GM13976 (cell line): ENCODE results near the gene ALK.

Experiments
- DNase-seq: peaks from one replicate; pipeline ENCODE4 v3.0.0; 2012; ENCODE audit warnings: low spot score
- CTCF ChIP-seq: IDR thresholded peaks from 2 replicates; pipeline ENCODE4 v1.5.1; 2012; ENCODE audit warnings: borderline replicate concordance, mild to moderate bottlenecking; ENCODE audit not compliant: insufficient read depth; ENCODE audit errors: extremely low read depth, missing control alignments, control extremely low read depth
- in situ Hi-C: fragments of 300-500 bp; cut with MboI; formaldehyde crosslinking; loops from one replicate; pipeline ENCODE4 v1.12.0; 2022; ENCODE audit warnings: low sequenced_read_pairs, mixed read lengths, inconsistent platforms; ENCODE audit not compliant: unreplicated experiment

Gene ALK

GRCh38 chr2:29242621-29243375 lies 678.6 kb downstream of the ALK start:
- no peak for DNase-seq
- in situ Hi-C loops: no loop called here

GRCh38 chr2:29241955-29242565 lies 679.3 kb downstream of the ALK start:
- no peak for DNase-seq
- no peak for TF ChIP-seq CTCF
- in situ Hi-C loops: no loop called here

More at GRCh38 chr2:29242621-29243375, 678.6 kb downstream of the ALK start:
- TF ChIP-seq CTCF: no peak

GRCh38 chr2:29241341-29241740 lies 680.0 kb downstream of the ALK start:
- no peak for DNase-seq
- in situ Hi-C loops: no loop called here
- no peak for TF ChIP-seq CTCF

GRCh38 chr2:29240601-29241000 lies 680.8 kb downstream of the ALK start:
- in situ Hi-C loops: no loop called here
- DNase-seq: no peak

GRCh38 chr2:29239209-29239960 lies 682.0 kb downstream of the ALK start:
- no peak for DNase-seq
- TF ChIP-seq CTCF: no peak
- in situ Hi-C loops: no loop called here

More at GRCh38 chr2:29240601-29241000, 680.8 kb downstream of the ALK start:
- TF ChIP-seq CTCF: no peak

- in situ Hi-C loops: no loop called here
- peak; percentile 30 for TF ChIP-seq CTCF
- DNase-seq: peak; percentile 61
These were observed 682.9 kb downstream of the ALK start for GRCh38 chr2:29238497-29238896.
